KMS-11 (cell line): ENCODE measurements around the gene CEP131.

Experiments used
- H2AFZ ChIP-seq: fragments of 200-600 bp; sonication (generic); 2 replicates; pipeline ENCODE4 v1.6.1; 2016; ENCODE audit warnings: antibody characterized with exemption, mixed run types, low read depth
- H3K27ac ChIP-seq: fragments of 200-600 bp; sonication (generic); 2 replicates; pipeline ENCODE4 v1.6.1; 2016; ENCODE audit warnings: mild to moderate bottlenecking, mixed run types
- H3K27me3 ChIP-seq: fragments of 200-600 bp; sonication (generic); 2 replicates; pipeline ENCODE4 v1.6.1; 2017; ENCODE audit warnings: mild to moderate bottlenecking, low read depth, mixed run types, moderate library complexity; ENCODE audit not compliant: insufficient read depth
- H3K36me3 ChIP-seq: fragments of 200-600 bp; sonication (generic); 2 replicates; pipeline ENCODE4 v1.6.1; 2017; ENCODE audit warnings: mild to moderate bottlenecking, mixed run types; ENCODE audit not compliant: insufficient read depth
- H3K4me1 ChIP-seq: fragments of 200-600 bp; sonication (generic); 2 replicates; pipeline ENCODE4 v1.6.1; 2016; ENCODE audit warnings: mild to moderate bottlenecking, low read depth, mixed run types; ENCODE audit not compliant: poor library complexity, severe bottlenecking
- H3K4me2 ChIP-seq: fragments of 200-600 bp; sonication (generic); 2 replicates; pipeline ENCODE4 v1.7.0; 2016; ENCODE audit warnings: mild to moderate bottlenecking, mixed run types
- H3K4me3 ChIP-seq: fragments of 200-600 bp; sonication (generic); IDR thresholded peaks from 2 replicates; pipeline ENCODE4 v1.6.1; 2017; ENCODE audit warnings: low read depth, low read length, mixed read lengths; ENCODE audit not compliant: insufficient read depth
- H3K79me2 ChIP-seq: fragments of 200-600 bp; sonication (generic); 2 replicates; pipeline ENCODE4 v1.6.1; 2016; ENCODE audit warnings: low read depth, mixed run types; ENCODE audit not compliant: insufficient read depth
- H3K9ac ChIP-seq: fragments of 200-600 bp; sonication (generic); 2 replicates; pipeline ENCODE4 v1.6.1; 2016; ENCODE audit warnings: mild to moderate bottlenecking, mixed run types
- H4K20me1 ChIP-seq: fragments of 200-600 bp; sonication (generic); 2 replicates; pipeline ENCODE4 v1.6.1; 2016; ENCODE audit warnings: mild to moderate bottlenecking, mixed run types; ENCODE audit not compliant: insufficient read depth
- TF ChIP-seq, protein P1 (sequence below): fragments of 200-600 bp; sonication (generic); conservative IDR thresholded peaks from 2 replicates; pipeline ENCODE4 v1.6.1; 2017; ENCODE audit warnings: low read depth, mild to moderate bottlenecking, antibody characterized with exemption, low read length, moderate library complexity, mixed read lengths

Gene CEP131

GRCh38 chr17:81181811-81182185, 41.0 kb downstream of the CEP131 start:
- Histone ChIP-seq H2AFZ (no peak overlapping the region), H4K20me1 (no peaks in the 10 kb centered on the region), H3K4me1 (no peaks in the 10 kb centered on the region), H3K27ac (no peak overlapping the region), H3K4me3 (no peak overlapping the region), H3K36me3 (no peaks in the 10 kb centered on the region), H3K4me2 (no peak overlapping the region), H3K9ac (no peak overlapping the region), H3K79me2 (no peaks in the 10 kb centered on the region), H3K27me3 (peaks cover 93% of the 10 kb centered on the region)
- TF ChIP-seq, protein P1, sequence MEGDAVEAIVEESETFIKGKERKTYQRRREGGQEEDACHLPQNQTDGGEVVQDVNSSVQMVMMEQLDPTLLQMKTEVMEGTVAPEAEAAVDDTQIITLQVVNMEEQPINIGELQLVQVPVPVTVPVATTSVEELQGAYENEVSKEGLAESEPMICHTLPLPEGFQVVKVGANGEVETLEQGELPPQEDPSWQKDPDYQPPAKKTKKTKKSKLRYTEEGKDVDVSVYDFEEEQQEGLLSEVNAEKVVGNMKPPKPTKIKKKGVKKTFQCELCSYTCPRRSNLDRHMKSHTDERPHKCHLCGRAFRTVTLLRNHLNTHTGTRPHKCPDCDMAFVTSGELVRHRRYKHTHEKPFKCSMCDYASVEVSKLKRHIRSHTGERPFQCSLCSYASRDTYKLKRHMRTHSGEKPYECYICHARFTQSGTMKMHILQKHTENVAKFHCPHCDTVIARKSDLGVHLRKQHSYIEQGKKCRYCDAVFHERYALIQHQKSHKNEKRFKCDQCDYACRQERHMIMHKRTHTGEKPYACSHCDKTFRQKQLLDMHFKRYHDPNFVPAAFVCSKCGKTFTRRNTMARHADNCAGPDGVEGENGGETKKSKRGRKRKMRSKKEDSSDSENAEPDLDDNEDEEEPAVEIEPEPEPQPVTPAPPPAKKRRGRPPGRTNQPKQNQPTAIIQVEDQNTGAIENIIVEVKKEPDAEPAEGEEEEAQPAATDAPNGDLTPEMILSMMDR = no peak

- Histone ChIP-seq H3K9ac (no peak overlapping the region), H3K4me1 (no peaks in the 10 kb centered on the region), H3K36me3 (no peaks in the 10 kb centered on the region), H3K27ac (no peak overlapping the region), H3K4me3 (no peak overlapping the region), H4K20me1 (no peaks in the 10 kb centered on the region), H3K27me3 (peaks cover 96% of the 10 kb centered on the region), H2AFZ (no peak overlapping the region), H3K4me2 (no peak overlapping the region), H3K79me2 (no peaks in the 10 kb centered on the region)
- TF ChIP-seq, protein P1 = no peak
Measured at GRCh38 chr17:81180836-81181810, 41.6 kb downstream of the CEP131 start.

- Histone ChIP-seq H3K27me3 (peaks cover 97% of the 10 kb centered on the region), H3K79me2 (no peaks in the 10 kb centered on the region), H3K4me1 (no peaks in the 10 kb centered on the region), H3K27ac (no peak overlapping the region), H3K4me2 (no peak overlapping the region), H3K4me3 (no peak overlapping the region), H2AFZ (no peak overlapping the region), H3K36me3 (no peaks in the 10 kb centered on the region), H3K9ac (no peak overlapping the region), H4K20me1 (no peaks in the 10 kb centered on the region)
- TF ChIP-seq, protein P1 = no peak
Measured at GRCh38 chr17:81179861-81180260, 42.9 kb downstream of the CEP131 start.

DNA sequence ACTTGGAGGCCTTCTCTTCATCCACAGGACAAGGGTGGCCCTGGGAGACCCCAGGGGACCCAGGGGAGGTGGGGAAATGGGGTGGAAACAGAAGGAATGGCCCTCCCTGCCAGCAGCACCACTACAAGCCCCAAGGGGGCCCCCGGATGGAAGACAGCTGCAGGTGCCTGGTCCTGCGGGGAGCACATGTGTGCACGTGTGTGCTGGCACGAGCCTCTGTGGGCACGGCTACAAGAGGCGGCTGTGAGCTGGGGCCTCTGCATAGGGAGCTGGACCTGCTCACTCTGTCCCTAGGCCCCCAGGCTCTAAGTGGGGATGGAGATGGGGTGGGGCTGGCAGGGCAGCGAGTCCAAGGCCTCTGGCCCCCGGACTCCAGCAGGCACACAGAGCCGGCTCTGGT, 43.5 kb downstream of the CEP131 start:
- TF ChIP-seq, protein P1 = no peak
- no peaks in the 10 kb centered on the region for H3K4me1 ChIP-seq
- no peaks in the 10 kb centered on the region for H4K20me1 ChIP-seq
- H3K4me3 ChIP-seq = no peak overlapping the region
- H2AFZ ChIP-seq = no peak overlapping the region
- H3K27ac ChIP-seq = no peak overlapping the region
- H3K9ac ChIP-seq = no peak overlapping the region
- H3K4me2 ChIP-seq = no peak overlapping the region
- no peaks in the 10 kb centered on the region for H3K36me3 ChIP-seq
- H3K27me3 ChIP-seq = peaks cover 96% of the 10 kb centered on the region
- no peaks in the 10 kb centered on the region for H3K79me2 ChIP-seq
